Endothelial cell of umbilical vein (primary cell): ENCODE results near the gene NOSIP. TPM values are rescaled to one million over a fixed set of nuclear protein-coding genes. Genes with fewer than 3 reads are reported as not detected.

ENCODE experiments used
- BruUV-seq: library from RNA; stranded (reverse); fragments of 400-500 nt; replicated peaks from 2 replicates; lab custom pipeline; 2021; lab: Mats Ljungman, UMichigan
- CTCF ChIA-PET: fragments of 300-600, 350-600 bp; sonication (Branson Sonifier 250); formaldehyde crosslinking; loops from one replicate; lab custom pipeline; 2021; ENCODE audit warnings: antibody characterized with exemption, inconsistent platforms; lab: Charles Lee
- POLR2A ChIA-PET: fragments of 300-600, 350-600 bp; sonication (Branson Sonifier 250); formaldehyde crosslinking; loops from one replicate; lab custom pipeline; 2021; ENCODE audit warnings: antibody characterized with exemption, inconsistent platforms; lab: Charles Lee
- DNase-seq: peaks from one replicate; pipeline ENCODE4 v3.0.0-alpha.2; 2011; ENCODE audit warnings: low read depth, low spot score
- FAIRE-seq: peaks from 2 replicates; lab custom pipeline; 2011; peaks lifted over from hg19 to GRCh38; lab: Jason Lieb, UNC
- H2AFZ ChIP-seq: 2 replicates; pipeline ENCODE4 v1.6.0; 2012; ENCODE audit warnings: low read depth, low read length, control low read depth, inconsistent platforms
- H3K27ac ChIP-seq: 2 replicates; pipeline ENCODE4 v1.5.1; 2011; ENCODE audit warnings: low read depth, mild to moderate bottlenecking, control low read depth, low read length, moderate library complexity; ENCODE audit not compliant: insufficient read depth
- H3K27me3 ChIP-seq, 2 experiments: 2 replicates each; pipeline versions ENCODE4 v1.6.0 to v1.6.1; 2011; ENCODE audit warnings: low read length in 2 of 2, mixed read lengths in 1 of 2; ENCODE audit not compliant: control insufficient read depth in 2 of 2, insufficient read depth in 2 of 2
- H3K36me3 ChIP-seq, 2 experiments: 2 replicates in 1 of 2; 3 replicates in 1 of 2; pipeline ENCODE4 v1.5.1; 2011; ENCODE audit warnings: low read length in 2 of 2, mild to moderate bottlenecking in 1 of 2, moderate library complexity in 1 of 2; ENCODE audit not compliant: control insufficient read depth in 2 of 2, insufficient read depth in 2 of 2; ENCODE audit errors: extremely low read depth in 1 of 2
- H3K4me1 ChIP-seq: 3 replicates; pipeline ENCODE4 v1.5.1; 2011; ENCODE audit warnings: mild to moderate bottlenecking, low read length; ENCODE audit not compliant: control insufficient read depth, insufficient read depth; ENCODE audit errors: extremely low read depth
- H3K4me2 ChIP-seq: 2 replicates; pipeline ENCODE4 v1.6.1; 2011; ENCODE audit warnings: low read length, control low read depth, mixed read lengths; ENCODE audit not compliant: insufficient read depth
- H3K4me3 ChIP-seq, 3 experiments: fragments of 200-600 bp in 1 of 3; sonication (generic), shearing (Covaris generic) in 1 of 3; replicated peaks in 1 of 3; 2 replicates each; pipeline ENCODE4 v1.5.1; 2011 to 2016; ENCODE audit warnings: control low read depth in 3 of 3, low read length in 3 of 3, mild to moderate bottlenecking in 2 of 3, inconsistent platforms in 1 of 3, low read depth in 1 of 3, moderate library complexity in 1 of 3; ENCODE audit not compliant: insufficient read depth in 1 of 3
- H3K79me2 ChIP-seq: 2 replicates; pipeline ENCODE4 v1.6.0; 2012; ENCODE audit warnings: low read length, inconsistent platforms; ENCODE audit not compliant: control insufficient read depth, insufficient read depth
- H3K9ac ChIP-seq: replicated peaks from 2 replicates; pipeline ENCODE3; 2011; ENCODE audit warnings: low read length, control low read depth; ENCODE audit not compliant: insufficient read depth; ENCODE audit errors: extremely low read depth
- H3K9me1 ChIP-seq: replicated peaks from 3 replicates; pipeline ENCODE4 v1.6.0; 2011; ENCODE audit warnings: mild to moderate bottlenecking, low read length; ENCODE audit not compliant: control insufficient read depth, insufficient read depth; ENCODE audit errors: extremely low read depth
- H3K9me3 ChIP-seq: replicated peaks from 2 replicates; pipeline ENCODE4 v1.5.1; 2012; ENCODE audit warnings: low read length, inconsistent platforms; ENCODE audit not compliant: control insufficient read depth, insufficient read depth
- H4K20me1 ChIP-seq: replicated peaks from 2 replicates; pipeline ENCODE3; 2011; ENCODE audit warnings: mild to moderate bottlenecking, low read length; ENCODE audit not compliant: control insufficient read depth, insufficient read depth; ENCODE audit errors: extremely low read depth
- CTCF ChIP-seq, 2 donors: IDR thresholded peaks; 1 replicate in 1 of 2; 2 replicates in 1 of 2; pipeline ENCODE4 v1.5.1; 2011; ENCODE audit warnings: low read length in 2 of 2, mild to moderate bottlenecking in 2 of 2, moderate library complexity in 2 of 2, control low read depth in 1 of 2, inconsistent platforms in 1 of 2, low read depth in 1 of 2; ENCODE audit not compliant: insufficient read depth in 1 of 2; ENCODE audit errors: extremely low read depth in 1 of 2
- EZH2 ChIP-seq: IDR thresholded peaks from 2 replicates; pipeline ENCODE4 v1.6.1; 2012; ENCODE audit warnings: borderline replicate concordance, low read depth, mild to moderate bottlenecking, moderate library complexity, low read length, inconsistent platforms; ENCODE audit not compliant: severe bottlenecking
- FOS ChIP-seq: IDR thresholded peaks from 2 replicates; pipeline ENCODE4 v1.6.1; 2011; ENCODE audit warnings: mild to moderate bottlenecking, low read length, moderate library complexity, borderline replicate concordance; ENCODE audit not compliant: insufficient read depth
- GATA2 ChIP-seq: IDR thresholded peaks from 2 replicates; pipeline ENCODE4 v1.7.0; 2011; ENCODE audit warnings: low read depth, mild to moderate bottlenecking, moderate library complexity, mixed read lengths, low read length; ENCODE audit not compliant: insufficient read length, insufficient read depth
- JUN ChIP-seq: IDR thresholded peaks from 2 replicates; pipeline ENCODE4 v1.6.1; 2011; ENCODE audit warnings: borderline replicate concordance, low read depth; ENCODE audit not compliant: insufficient read length, insufficient read depth
- MAX ChIP-seq: IDR thresholded peaks from 2 replicates; pipeline ENCODE4 v1.6.1; 2011; ENCODE audit not compliant: insufficient read depth, insufficient read length
- MYC ChIP-seq: IDR thresholded peaks from one replicate; pipeline ENCODE4 v1.6.1; 2011; ENCODE audit warnings: mild to moderate bottlenecking, low read depth, low read length
- POLR2A ChIP-seq: IDR thresholded peaks from 2 replicates; pipeline ENCODE4 v1.6.1; 2012; ENCODE audit warnings: low read depth, mild to moderate bottlenecking, control low read depth, low read length
- POLR2AphosphoS5 ChIP-seq: IDR thresholded peaks from 2 replicates; pipeline ENCODE4 v1.6.1; 2012; ENCODE audit warnings: low read depth, mild to moderate bottlenecking, control low read depth, low read length, moderate library complexity; ENCODE audit not compliant: insufficient read depth
- dilution Hi-C: fragments of 300-500 bp; cut with MboI; formaldehyde crosslinking; loops from one replicate; pipeline ENCODE4 v1.15.0; 2019; ENCODE audit warnings: low sequenced_read_pairs; ENCODE audit not compliant: extremely low pct_ligation_motif_present
- intact Hi-C: fragments of 100-400 bp; cut with micrococcal nuclease; formaldehyde crosslinking; loops from one replicate; pipeline ENCODE4 v1.10.0; 2022
- polyA plus RNA-seq, 4 experiments: library from polyadenylated mRNA; depleted of rRNA in 3 of 4; stranded (reverse) in 3 of 4; unstranded in 1 of 4; fragments of >200 nt; gene quantifications; 2 replicates each; pipeline versions ENCODE4 v1.2.1 to v1.2.3, GENCODE V29; 2011 to 2012; ENCODE audit warnings: missing spikeins in 1 of 4
- total RNA-seq: library from RNA; stranded (reverse); gene quantifications from 2 replicates; pipeline ENCODE4 v1.2.3, GENCODE V29; 2021

NOSIP gene
- total and polyA plus RNA-seq, 2 donors (not counting 3 experiments of a cell fraction or from before 2014, with no cell fraction given) = 77.5 to 128 TPM

GRCh38 chr19:49546825-49547565, 33.4 kb downstream of the NOSIP start:
- peak; percentile 66 to 81 for TF ChIP-seq CTCF (IDR thresholded peaks at IDR 0.05; ENCODE audit: extremely low read depth in 1 of 2, insufficient read depth in 1 of 2, low read depth in 1 of 2, low read length in 2 of 2)
- TF ChIP-seq GATA2 = no peak
- Histone ChIP-seq H3K27me3 (no peaks in the 10 kb centered on the region), H2AFZ (no peak overlapping the region), H3K9me1 (no peaks in the 10 kb centered on the region), H3K79me2 (no peaks in the 10 kb centered on the region), H3K9me3 (no peaks in the 10 kb centered on the region), H3K9ac (no peak overlapping the region), H3K4me3 (no peak overlapping the region), H3K27ac (no peak overlapping the region), H3K4me2 (no peak overlapping the region), H4K20me1 (no peaks in the 10 kb centered on the region), H3K4me1 (peaks cover 2% of the 10 kb centered on the region), H3K36me3 (no peaks in the 10 kb centered on the region)
- dilution Hi-C loops (no loop called here), intact Hi-C loops (loop anchor here (1.0 to 2.0 kb wide), 4 partner anchors 18 to 73 kb away; partner anchors contain the start of genes FLT3LG and RCN3)
- ChIA-PET CTCF (interaction anchor here (0.6 to 5.2 kb wide), 36 partner anchors 8 to 155 kb away, joined by 3 to 175 read pairs (median 4); partner anchors contain the start of genes FCGRT, FLT3LG, NOSIP and RCN3), POLR2A (interaction anchor here (0.6 to 1.2 kb wide), 4 partner anchors 34 to 503 kb away, joined by 3 to 5 read pairs (median 4); no protein-coding TSS in a partner anchor)
- DNase-seq = peak; percentile 90
- BruUV-seq = no TSS peak
- FAIRE-seq = peak; percentile 95

- Histone ChIP-seq H3K4me3 (no peak overlapping the region), H3K4me1 (peaks cover 2% of the 10 kb centered on the region), H3K27ac (no peak overlapping the region), H3K36me3 (peaks cover 2 to 3% of the 10 kb centered on the region in 2 experiments), H2AFZ (no peak overlapping the region), H3K9me1 (no peaks in the 10 kb centered on the region), H4K20me1 (no peaks in the 10 kb centered on the region), H3K27me3 (no peaks in the 10 kb centered on the region), H3K9me3 (no peaks in the 10 kb centered on the region), H3K4me2 (no peak overlapping the region), H3K79me2 (no peaks in the 10 kb centered on the region), H3K9ac (no peak overlapping the region)
- intact Hi-C loops = no loop called here
- dilution Hi-C loops = no loop called here
- ChIA-PET POLR2A (no interaction called here), CTCF (interaction anchor here (0.8 kb wide), 1 partner anchor 37 kb away, joined by 5 read pairs; no protein-coding TSS in a partner anchor)
- no TSS peak for BruUV-seq
- TF ChIP-seq POLR2A (no peak), GATA2 (no peak), CTCF (IDR thresholded peaks at IDR 0.05; ENCODE audit: extremely low read depth in 1 of 2, insufficient read depth in 1 of 2, low read depth in 1 of 2, low read length in 2 of 2) (no peak), POLR2AphosphoS5 (no peak), EZH2 (no peak), JUN (no peak), FOS (no peak), MYC (no peak), MAX (no peak)
- DNase-seq (no peak), FAIRE-seq (no peak)
Observed at GRCh38 chr19:49544154-49544553, 36.2 kb downstream of the NOSIP start.
